ENCODE measurements around the gene EBPL.
A peak's percentile ranks its signal among the peaks of the same experiment; 100 is the strongest.

EBPL gene

GRCh38 chr13:49690133-49690994 lies 922 bp downstream of the EBPL start:
- DNase-seq (ENCODE audit: insufficient read length, low spot score) (peak; percentile 31), FAIRE-seq (no peak)
- no peak for TF ChIP-seq POLR2A (IDR thresholded peaks at IDR 0.05; ENCODE audit: low read depth, low read length)

GRCh38 chr13:49683489-49683888 lies 7.8 kb downstream of the EBPL start:
- no peak for DNase-seq (ENCODE audit: insufficient read length, low spot score)
- FAIRE-seq: no peak
- TF ChIP-seq POLR2A (IDR thresholded peaks at IDR 0.05; ENCODE audit: low read depth, low read length): no peak

- DNase-seq (ENCODE audit: insufficient read length, low spot score) (no peak), FAIRE-seq (no peak)
- TF ChIP-seq POLR2A (IDR thresholded peaks at IDR 0.05; ENCODE audit: low read depth, low read length): no peak
These were observed 9.3 kb downstream of the EBPL start for GRCh38 chr13:49681842-49682435.

DNA sequence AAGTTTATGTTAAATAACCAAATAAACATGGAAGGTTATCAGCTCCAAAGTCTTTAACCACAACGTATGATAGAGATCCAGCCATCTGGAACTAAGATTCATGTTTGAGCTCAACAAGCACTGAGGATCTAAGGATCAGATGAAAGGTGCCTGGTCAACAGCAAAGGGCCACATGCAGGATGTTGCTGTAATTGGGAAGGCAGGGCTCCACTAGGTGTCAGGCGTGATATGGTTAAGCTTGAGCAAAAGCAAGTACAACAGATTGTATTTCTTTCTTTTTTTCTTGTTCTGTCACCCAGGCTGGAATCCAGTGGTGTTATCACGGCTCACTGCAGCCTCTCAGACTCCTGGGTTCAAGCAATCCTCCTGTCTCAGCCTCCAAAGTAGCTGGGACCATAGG lies 12.0 kb downstream of the EBPL start:
- DNase-seq (ENCODE audit: insufficient read length, low spot score) (no peak), FAIRE-seq (no peak)
- TF ChIP-seq POLR2A (IDR thresholded peaks at IDR 0.05; ENCODE audit: low read depth, low read length): no peak

DNA sequence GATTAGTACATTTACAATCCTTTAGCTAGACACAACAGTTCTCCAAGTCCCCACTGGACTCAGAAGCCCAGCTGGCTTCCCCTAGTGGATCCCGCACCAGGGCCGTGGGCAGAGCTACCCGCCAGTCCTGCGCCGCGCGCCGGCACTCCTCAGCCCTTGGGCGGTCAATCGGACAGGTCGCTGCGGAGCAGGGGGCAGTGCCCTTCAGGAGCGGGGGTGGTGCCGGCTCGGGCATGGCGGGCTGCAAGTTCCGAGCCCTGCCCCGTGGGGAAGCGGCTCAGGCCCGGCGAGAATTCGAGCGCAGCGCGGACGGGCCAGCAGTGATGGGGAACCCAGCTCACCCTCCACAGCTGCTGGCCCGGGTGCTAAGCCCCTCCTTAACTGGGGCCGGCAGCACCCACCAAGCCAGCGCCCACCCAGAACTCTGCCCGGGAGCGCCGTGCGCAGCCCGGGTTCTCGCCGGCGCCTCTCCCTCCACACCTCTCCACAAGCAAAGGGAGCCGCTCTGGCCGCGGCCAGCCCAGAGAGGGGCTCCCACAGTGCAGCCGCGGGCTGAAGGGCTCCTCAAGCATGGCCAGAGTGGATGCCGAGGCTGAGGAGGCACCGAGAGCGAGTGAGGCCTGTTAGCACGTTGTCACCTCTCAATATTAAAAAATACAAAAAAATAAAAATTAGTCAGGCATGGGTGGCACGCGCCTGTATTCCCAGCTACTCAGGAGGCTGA lies 12.9 kb downstream of the EBPL start:
- FAIRE-seq (no peak), DNase-seq (ENCODE audit: insufficient read length, low spot score) (no peak)
- no peak for TF ChIP-seq POLR2A (IDR thresholded peaks at IDR 0.05; ENCODE audit: low read depth, low read length)

- no peak for DNase-seq (ENCODE audit: insufficient read length, low spot score)
- no peak for FAIRE-seq
- TF ChIP-seq POLR2A (IDR thresholded peaks at IDR 0.05; ENCODE audit: low read depth, low read length): no peak
These were observed 14.5 kb downstream of the EBPL start for GRCh38 chr13:49676581-49677298.

DNA sequence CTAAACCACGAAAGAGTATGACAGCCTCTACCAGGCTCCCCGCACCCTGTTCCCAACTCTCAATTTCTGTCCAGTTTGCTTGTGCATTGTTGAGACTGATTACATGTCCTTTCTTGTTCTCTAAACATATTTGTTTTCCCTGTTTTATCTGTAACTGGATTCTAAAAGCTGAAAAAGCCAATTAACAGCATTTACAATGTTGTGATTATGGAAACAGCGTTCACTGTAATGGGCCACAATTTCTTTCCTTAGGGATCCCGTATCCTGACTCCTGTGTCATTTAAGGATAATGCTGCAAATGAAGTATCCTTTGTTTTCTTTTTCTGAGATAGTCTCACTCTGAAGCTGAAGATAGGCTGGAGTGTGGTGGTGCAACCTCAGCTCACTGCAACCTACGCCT lies 20.5 kb downstream of the EBPL start:
- FAIRE-seq (no peak), DNase-seq (ENCODE audit: insufficient read length, low spot score) (no peak)
- TF ChIP-seq POLR2A (IDR thresholded peaks at IDR 0.05; ENCODE audit: low read depth, low read length): no peak

DNA sequence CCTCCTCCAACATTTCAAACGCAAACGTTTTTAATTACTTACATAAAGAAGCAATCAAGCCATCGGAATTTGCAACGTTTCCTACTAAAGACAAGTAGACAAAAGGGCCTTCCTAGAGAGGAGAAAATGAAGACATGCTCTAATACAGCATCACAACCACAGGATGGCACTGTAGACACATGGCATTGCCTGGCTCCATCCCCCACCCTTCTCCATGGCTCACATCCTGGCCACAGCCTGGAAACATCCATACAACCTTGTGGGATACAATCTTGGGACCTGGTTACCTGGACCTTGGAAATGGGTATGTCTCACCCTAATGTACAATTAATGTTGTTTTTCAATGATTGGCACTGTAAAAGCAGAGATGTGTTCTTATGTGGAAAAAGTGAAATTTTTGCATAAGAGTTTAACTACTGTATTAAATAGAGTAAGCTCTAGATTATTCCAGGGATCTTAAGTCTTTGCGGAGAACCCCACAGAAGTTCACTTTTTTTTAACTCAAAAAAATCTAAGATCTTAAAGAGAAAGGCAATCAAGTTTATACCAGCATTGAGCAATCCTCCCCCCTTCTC lies 21.5 kb downstream of the EBPL start:
- FAIRE-seq (peak; percentile 73), DNase-seq (ENCODE audit: insufficient read length, low spot score) (peak; percentile 40)
- TF ChIP-seq POLR2A (IDR thresholded peaks at IDR 0.05; ENCODE audit: low read depth, low read length): no peak

- DNase-seq (ENCODE audit: insufficient read length, low spot score) (peak; percentile 68), FAIRE-seq (peak; percentile 36)
- TF ChIP-seq POLR2A (IDR thresholded peaks at IDR 0.05; ENCODE audit: low read depth, low read length): no peak
These were observed 23.5 kb downstream of the EBPL start for GRCh38 chr13:49667773-49668172.

- FAIRE-seq: no peak
- no peak for DNase-seq (ENCODE audit: insufficient read length, low spot score)
- TF ChIP-seq POLR2A (IDR thresholded peaks at IDR 0.05; ENCODE audit: low read depth, low read length): no peak
These were observed 26.7 kb downstream of the EBPL start for GRCh38 chr13:49664606-49665005.

DNA sequence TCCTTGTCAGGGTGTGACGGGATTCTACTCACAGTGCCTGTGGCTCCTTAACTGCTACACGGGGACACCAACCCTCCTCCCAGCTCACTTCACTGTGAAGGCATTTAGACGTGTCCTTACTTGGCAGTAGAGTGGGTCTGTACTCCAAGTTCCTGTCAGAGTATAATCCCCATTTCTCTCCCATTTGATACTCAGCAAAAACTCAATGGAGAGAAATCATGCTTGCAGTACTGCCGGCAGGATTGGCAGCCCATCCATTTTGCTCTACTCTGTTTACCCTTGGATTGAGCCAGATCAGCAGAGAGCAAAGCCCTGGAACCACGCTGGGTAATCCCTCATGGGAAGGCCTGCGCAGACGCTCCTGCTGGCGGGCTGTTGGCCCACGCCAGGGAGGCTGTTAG lies 34.0 kb downstream of the EBPL start:
- FAIRE-seq (no peak), DNase-seq (ENCODE audit: insufficient read length, low spot score) (no peak)
- TF ChIP-seq POLR2A (IDR thresholded peaks at IDR 0.05; ENCODE audit: low read depth, low read length): no peak

GRCh38 chr13:49655906-49656305 lies 35.4 kb downstream of the EBPL start:
- TF ChIP-seq POLR2A (IDR thresholded peaks at IDR 0.05; ENCODE audit: low read depth, low read length): no peak
- no peak for DNase-seq (ENCODE audit: insufficient read length, low spot score)
- FAIRE-seq: no peak

- TF ChIP-seq POLR2A (IDR thresholded peaks at IDR 0.05; ENCODE audit: low read depth, low read length): no peak
- FAIRE-seq: no peak
- DNase-seq (ENCODE audit: insufficient read length, low spot score): no peak
These were observed 37.3 kb downstream of the EBPL start for GRCh38 chr13:49654011-49654410.

Data from H54 (cell line).